Kidney epithelial cell (primary cell): Measurements from ENCODE around the gene ZMIZ1. TPM values are rescaled to one million over a fixed set of nuclear protein-coding genes. Genes with fewer than 3 reads are reported as not detected.
"Not testable (repeated sequence)": the region's sequence is repeated elsewhere in the genome, so short reads cannot be mapped to it uniquely, and the experiment has no call there.

Source experiments
- DNase-seq: peaks from one replicate; pipeline ENCODE4 v3.0.0-alpha.2; 2010; ENCODE audit warnings: low read depth
- H3K27me3 ChIP-seq: 2 replicates; pipeline ENCODE4 v1.6.0; 2011; ENCODE audit warnings: low read length; ENCODE audit not compliant: control insufficient read depth, insufficient read depth
- H3K36me3 ChIP-seq: 2 replicates; pipeline ENCODE4 v1.5.1; 2011; ENCODE audit warnings: low read length; ENCODE audit not compliant: control insufficient read depth, insufficient read depth
- H3K4me3 ChIP-seq: 2 replicates; pipeline ENCODE4 v1.5.1; 2011; ENCODE audit warnings: low read depth, mild to moderate bottlenecking, control low read depth, low read length
- CTCF ChIP-seq: IDR thresholded peaks from 2 replicates; pipeline ENCODE4 v1.5.1; 2011; ENCODE audit warnings: mild to moderate bottlenecking, moderate library complexity, low read length, control low read depth, inconsistent platforms; ENCODE audit not compliant: insufficient read depth, poor library complexity, severe bottlenecking
- total RNA-seq: library from RNA; depleted of rRNA; stranded (reverse); fragments of >200 nt; gene quantifications from 2 replicates; pipeline ENCODE4 v1.2.3, GENCODE V29; 2015

ZMIZ1 gene
- total RNA-seq, 1 donor from 2014 or later: 57.5 TPM

- DNase-seq: no peak
- H3K27me3 ChIP-seq: no peaks in the 10 kb centered on the region
These were observed 266.3 kb downstream of the ZMIZ1 start for GRCh38 chr10:79335094-79335469.

GRCh38 chr10:79335470-79336235 is 266.9 kb downstream of the ZMIZ1 start:
- H3K36me3 ChIP-seq: no peaks in the 10 kb centered on the region
- no peak overlapping the region for H3K4me3 ChIP-seq
- DNase-seq: no peak
- no peaks in the 10 kb centered on the region for H3K27me3 ChIP-seq
- no peak for TF ChIP-seq CTCF

More at GRCh38 chr10:79335094-79335469, 266.3 kb downstream of the ZMIZ1 start:
- Histone ChIP-seq H3K4me3 (no peak overlapping the region), H3K36me3 (no peaks in the 10 kb centered on the region)
- TF ChIP-seq CTCF: no peak

GRCh38 chr10:79336276-79336675 is 267.5 kb downstream of the ZMIZ1 start:
- Histone ChIP-seq H3K4me3 (no peak overlapping the region), H3K27me3 (no peaks in the 10 kb centered on the region), H3K36me3 (no peaks in the 10 kb centered on the region)
- no peak for TF ChIP-seq CTCF
- no peak for DNase-seq

- Histone ChIP-seq H3K27me3 (no peaks in the 10 kb centered on the region), H3K36me3 (no peaks in the 10 kb centered on the region), H3K4me3 (no peak overlapping the region)
- no peak for TF ChIP-seq CTCF
- DNase-seq: no peak
These were observed 268.0 kb downstream of the ZMIZ1 start for GRCh38 chr10:79336739-79337138.

GRCh38 chr10:79337783-79338469 is 269.2 kb downstream of the ZMIZ1 start:
- not testable (repeated sequence) for H3K27me3 ChIP-seq, DNase-seq, H3K4me3 ChIP-seq, H3K36me3 ChIP-seq

- DNase-seq: no peak
- no peak for TF ChIP-seq CTCF
- H3K36me3 ChIP-seq: no peaks in the 10 kb centered on the region
- H3K4me3 ChIP-seq: no peak overlapping the region
- no peaks in the 10 kb centered on the region for H3K27me3 ChIP-seq
These were observed 270.5 kb downstream of the ZMIZ1 start for GRCh38 chr10:79339266-79339665.
